ENCODE results near the gene SLC6A6. TPM values are rescaled to one million over a fixed set of nuclear protein-coding genes. Genes with fewer than 3 reads are reported as not detected.

SLC6A6 gene
- total RNA-seq, 6 experiments from 2014 or later: 22.5 to 33.0 (median 28.6) TPM

DNA sequence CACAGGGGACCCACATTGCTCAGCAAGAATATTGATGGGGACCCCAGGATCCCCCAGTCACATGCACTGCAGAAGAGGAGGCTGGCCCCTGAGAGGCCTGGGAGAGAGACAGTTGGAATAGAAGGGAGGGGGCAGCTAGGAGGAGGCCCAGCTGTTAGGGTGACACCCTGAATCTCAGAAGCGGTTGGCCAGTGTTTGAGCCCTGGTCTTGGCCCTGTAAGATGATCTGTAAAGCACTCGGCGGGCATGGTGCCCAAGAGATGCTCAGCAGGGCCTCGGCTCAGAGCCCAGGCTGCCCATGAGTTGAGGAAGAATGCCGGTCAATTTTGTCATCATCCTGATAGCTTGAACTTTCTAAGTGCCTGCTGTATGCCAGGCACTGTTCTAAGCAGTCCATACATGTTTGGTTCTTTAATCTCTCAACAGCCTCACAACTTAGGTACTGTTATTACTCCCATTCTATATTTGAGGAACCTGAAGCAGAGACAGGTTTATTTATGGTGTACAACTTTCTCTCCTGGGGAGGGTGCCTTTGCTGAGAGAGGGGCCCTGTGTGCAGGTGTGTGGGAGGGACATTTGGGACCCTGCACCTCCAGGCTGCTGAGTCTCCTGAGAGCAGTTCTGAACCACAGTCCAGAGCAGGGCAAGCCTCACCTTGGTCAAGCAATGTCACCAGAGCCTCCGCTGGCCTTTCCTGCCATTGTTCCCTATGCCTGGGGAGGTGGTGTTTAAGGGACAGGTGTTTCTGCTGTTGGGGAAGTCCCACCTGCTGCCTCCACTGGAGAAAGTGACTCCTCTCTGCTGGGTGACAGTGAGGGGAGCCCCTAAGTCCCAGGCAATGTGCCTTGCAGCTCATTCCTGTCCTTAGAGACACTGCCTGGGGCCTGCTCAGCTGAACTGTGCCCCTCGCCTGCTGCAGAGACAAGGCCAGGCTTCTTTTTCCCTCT, 26.0 kb downstream of the SLC6A6 start:
- peaks cover 56% of the 10 kb centered on the region for H3K4me1 Mint-ChIP-seq (ENCODE audit: low read depth)
- H3K27ac Mint-ChIP-seq: no peak overlapping the region
- TF ChIP-seq CTCF (IDR thresholded peaks at IDR 0.05): no peak
- no peak overlapping the region for H3K4me3 Mint-ChIP-seq
- peaks cover 5% of the 10 kb centered on the region for H3K27me3 Mint-ChIP-seq (ENCODE audit: insufficient read depth)
- no peak for DNase-seq
- no peaks in the 10 kb centered on the region for H3K36me3 Mint-ChIP-seq (ENCODE audit: low read depth)
- H3K9me3 Mint-ChIP-seq: no peaks in the 10 kb centered on the region

DNA sequence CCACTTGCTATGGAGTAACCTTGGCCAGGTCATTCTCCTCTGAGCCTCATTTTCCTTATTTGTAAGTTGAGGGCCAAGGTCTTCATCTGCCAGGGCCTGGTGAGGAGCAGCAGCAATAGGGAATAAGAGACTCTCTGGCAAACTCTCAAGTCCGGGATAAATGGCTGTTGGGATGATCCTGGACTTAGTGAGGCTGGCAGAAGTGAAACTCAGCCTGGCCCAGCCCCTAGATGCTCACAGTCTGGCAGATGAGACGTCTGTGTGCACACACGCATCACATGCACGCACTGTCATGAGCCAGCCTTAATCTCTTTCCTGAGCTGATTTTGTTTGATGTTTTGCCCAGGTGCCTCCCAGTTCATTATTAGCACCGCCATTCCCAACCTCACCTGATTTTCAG, 26.8 kb downstream of the SLC6A6 start:
- H3K4me1 Mint-ChIP-seq (ENCODE audit: low read depth): peaks cover 53% of the 10 kb centered on the region
- H3K4me3 Mint-ChIP-seq: no peak overlapping the region
- no peak for TF ChIP-seq CTCF (IDR thresholded peaks at IDR 0.05)
- no peaks in the 10 kb centered on the region; the same call in 1 of the 2 replicates for H3K36me3 Mint-ChIP-seq (ENCODE audit: low read depth)
- H3K27me3 Mint-ChIP-seq (ENCODE audit: insufficient read depth): peaks cover 5% of the 10 kb centered on the region
- H3K9me3 Mint-ChIP-seq: no peaks in the 10 kb centered on the region
- H3K27ac Mint-ChIP-seq: 0 out of 2 replicates have a peak overlapping the region, but pooled peaks have one; percentile 5
- DNase-seq: no peak

DNA sequence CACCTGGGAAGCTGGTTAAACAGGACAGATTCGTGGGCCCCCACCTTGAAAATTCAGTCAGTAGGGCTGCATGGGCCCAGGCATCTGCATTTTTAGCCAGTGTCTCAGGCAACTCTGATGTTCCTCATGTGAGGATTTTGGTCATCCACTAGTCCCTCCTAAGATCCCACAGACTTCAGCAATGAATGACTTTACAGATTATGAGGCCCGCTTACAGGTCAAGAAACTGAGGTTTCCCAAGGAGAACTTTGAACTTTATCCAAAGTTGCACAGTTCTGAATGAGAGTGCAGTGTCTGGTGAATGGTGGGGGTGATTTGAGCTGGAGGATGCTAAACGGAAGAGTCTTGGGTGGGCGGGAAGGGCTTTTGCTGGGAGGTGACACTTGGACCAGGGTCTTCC, 27.2 kb downstream of the SLC6A6 start:
- Mint-ChIP-seq H3K4me3 (no peak overlapping the region), H3K27me3 (ENCODE audit: insufficient read depth) (peaks cover 7% of the 10 kb centered on the region), H3K36me3 (ENCODE audit: low read depth) (no peaks in the 10 kb centered on the region; the same call in 1 of the 2 replicates), H3K27ac (peak overlapping the region; percentile 9; the same call in 1 of the 2 replicates), H3K4me1 (ENCODE audit: low read depth) (peaks cover 53% of the 10 kb centered on the region), H3K9me3 (no peaks in the 10 kb centered on the region)
- DNase-seq: no peak
- no peak for TF ChIP-seq CTCF (IDR thresholded peaks at IDR 0.05)

- Mint-ChIP-seq H3K27ac (peak overlapping the region; percentile 9; the same call in 1 of the 2 replicates), H3K36me3 (ENCODE audit: low read depth) (no peaks in the 10 kb centered on the region; the same call in 1 of the 2 replicates), H3K4me1 (ENCODE audit: low read depth) (peaks cover 53% of the 10 kb centered on the region), H3K4me3 (no peak overlapping the region), H3K27me3 (ENCODE audit: insufficient read depth) (peaks cover 8% of the 10 kb centered on the region), H3K9me3 (no peaks in the 10 kb centered on the region)
- TF ChIP-seq CTCF (IDR thresholded peaks at IDR 0.05): no peak
- DNase-seq: no peak
Observed at GRCh38 chr3:14430053-14430452, 27.6 kb downstream of the SLC6A6 start.

GRCh38 chr3:14430706-14431451, 28.5 kb downstream of the SLC6A6 start:
- no peak for DNase-seq
- no peak for TF ChIP-seq CTCF (IDR thresholded peaks at IDR 0.05)
- no peaks in the 10 kb centered on the region; the same call in 1 of the 2 replicates for H3K36me3 Mint-ChIP-seq (ENCODE audit: low read depth)
- peaks cover 53% of the 10 kb centered on the region for H3K4me1 Mint-ChIP-seq (ENCODE audit: low read depth)
- H3K27me3 Mint-ChIP-seq (ENCODE audit: insufficient read depth): peaks cover 8% of the 10 kb centered on the region
- peak overlapping the region; percentile 52; the same call in 1 of the 2 replicates for H3K4me3 Mint-ChIP-seq
- H3K9me3 Mint-ChIP-seq: no peaks in the 10 kb centered on the region
- peak overlapping the region; percentile 90 for H3K27ac Mint-ChIP-seq

Measured in HFFc6 (cell line).